Measurements from ENCODE around the gene ATP2B2. TPM values are rescaled to one million over a fixed set of nuclear protein-coding genes. Genes with fewer than 3 reads are reported as not detected.

The ATP2B2 gene
- total RNA-seq, 2 donors from 2014 or later, result 0.07 to 0.11 TPM

GRCh38 chr3:10524270-10524669 is 18.9 kb upstream of the ATP2B2 start:
- intact Hi-C loops (cut with DNase I), result no loop called here
- Histone ChIP-seq H3K36me3 (no peaks in the 10 kb centered on the region), H3K9ac (ENCODE audit: low read depth in 2 of 2, low read length in 2 of 2) (no peak overlapping the region), H3K27ac (no peak overlapping the region), H3K9me3 (no peaks in the 10 kb centered on the region), H3K4me3 (no peak overlapping the region), H3K4me1 (no peaks in the 10 kb centered on the region), H3K27me3 (no peaks in the 10 kb centered on the region)
- TF ChIP-seq CTCF (IDR thresholded peaks at IDR 0.05), result no peak
- no peak for DNase-seq

- Histone ChIP-seq H3K4me1 (no peaks in the 10 kb centered on the region), H3K9ac (ENCODE audit: low read depth in 2 of 2, low read length in 2 of 2) (no peak overlapping the region), H3K4me3 (no peak overlapping the region), H3K27me3 (no peaks in the 10 kb centered on the region), H3K36me3 (no peaks in the 10 kb centered on the region), H3K9me3 (no peaks in the 10 kb centered on the region), H3K27ac (no peak overlapping the region)
- DNase-seq, result no peak
- intact Hi-C loops (cut with DNase I), result no loop called here
- TF ChIP-seq CTCF (IDR thresholded peaks at IDR 0.05), result no peak
Measured at GRCh38 chr3:10523561-10523960, 18.2 kb upstream of the ATP2B2 start.

- DNase-seq, result no peak
- no peaks in the 10 kb centered on the region for H3K27me3 ChIP-seq
Measured at GRCh38 chr3:10522646-10523303, 17.4 kb upstream of the ATP2B2 start.

GRCh38 chr3:10521772-10522441 is 16.5 kb upstream of the ATP2B2 start:
- intact Hi-C loops (cut with DNase I), result no loop called here
- Histone ChIP-seq H3K9ac (ENCODE audit: low read depth in 2 of 2, low read length in 2 of 2) (no peak overlapping the region), H3K9me3 (no peaks in the 10 kb centered on the region), H3K27me3 (no peaks in the 10 kb centered on the region), H3K27ac (no peak overlapping the region), H3K4me3 (no peak overlapping the region), H3K36me3 (no peaks in the 10 kb centered on the region), H3K4me1 (no peaks in the 10 kb centered on the region)
- TF ChIP-seq CTCF (IDR thresholded peaks at IDR 0.05), result no peak
- no peak for DNase-seq

More at GRCh38 chr3:10522646-10523303, 17.4 kb upstream of the ATP2B2 start:
- Histone ChIP-seq H3K4me1 (no peaks in the 10 kb centered on the region), H3K27ac (no peak overlapping the region), H3K4me3 (no peak overlapping the region), H3K9ac (ENCODE audit: low read depth in 2 of 2, low read length in 2 of 2) (no peak overlapping the region), H3K9me3 (no peaks in the 10 kb centered on the region), H3K36me3 (no peaks in the 10 kb centered on the region)
- TF ChIP-seq CTCF (IDR thresholded peaks at IDR 0.05), result no peak
- intact Hi-C loops (cut with DNase I), result no loop called here

- H3K4me3 ChIP-seq, result no peak overlapping the region
- H3K36me3 ChIP-seq, result no peaks in the 10 kb centered on the region
Measured at GRCh38 chr3:10520072-10520471, 14.7 kb upstream of the ATP2B2 start.

More at GRCh38 chr3:10520072-10520471, 14.7 kb upstream of the ATP2B2 start:
- no peak overlapping the region for H3K9ac ChIP-seq (ENCODE audit: low read depth in 2 of 2, low read length in 2 of 2)
- no peak overlapping the region for H3K27ac ChIP-seq
- no peaks in the 10 kb centered on the region for H3K4me1 ChIP-seq
- H3K9me3 ChIP-seq, result no peaks in the 10 kb centered on the region
- DNase-seq, result no peak
- H3K27me3 ChIP-seq, result no peaks in the 10 kb centered on the region
- intact Hi-C loops (cut with DNase I), result no loop called here
- no peak for TF ChIP-seq CTCF (IDR thresholded peaks at IDR 0.05)
